ENCODE data around the gene ANKS3.

ANKS3 gene

GRCh38 chr16:4698321-4699045 lies 35.6 kb downstream of the ANKS3 start:
- Mint-ChIP-seq H3K4me3 (no peak overlapping the region), H3K27ac (no peak overlapping the region), H3K9me3 (no peaks in the 10 kb centered on the region), H3K36me3 (ENCODE audit: low read depth) (peaks cover 11% of the 10 kb centered on the region), H3K4me1 (ENCODE audit: low read depth) (peaks cover 22% of the 10 kb centered on the region), H3K27me3 (no peaks in the 10 kb centered on the region)

GRCh38 chr16:4697848-4698291 lies 36.2 kb downstream of the ANKS3 start:
- Mint-ChIP-seq H3K4me3 (no peak overlapping the region), H3K27me3 (no peaks in the 10 kb centered on the region), H3K9me3 (no peaks in the 10 kb centered on the region), H3K4me1 (ENCODE audit: low read depth) (peaks cover 22% of the 10 kb centered on the region), H3K27ac (no peak overlapping the region), H3K36me3 (ENCODE audit: low read depth) (peaks cover 11% of the 10 kb centered on the region)

GRCh38 chr16:4696905-4697847 lies 36.9 kb downstream of the ANKS3 start:
- H3K4me1 Mint-ChIP-seq (ENCODE audit: low read depth) = peaks cover 28% of the 10 kb centered on the region
- peaks cover 11% of the 10 kb centered on the region for H3K36me3 Mint-ChIP-seq (ENCODE audit: low read depth)
- H3K27me3 Mint-ChIP-seq = no peaks in the 10 kb centered on the region
- H3K4me3 Mint-ChIP-seq = no peak overlapping the region
- no peaks in the 10 kb centered on the region for H3K9me3 Mint-ChIP-seq
- H3K27ac Mint-ChIP-seq = no peak overlapping the region

- peaks cover 28% of the 10 kb centered on the region for H3K4me1 Mint-ChIP-seq (ENCODE audit: low read depth)
- peaks cover 11% of the 10 kb centered on the region for H3K36me3 Mint-ChIP-seq (ENCODE audit: low read depth)
- H3K4me3 Mint-ChIP-seq = no peak overlapping the region
- H3K27ac Mint-ChIP-seq = no peak overlapping the region
- H3K9me3 Mint-ChIP-seq = no peaks in the 10 kb centered on the region
- no peaks in the 10 kb centered on the region for H3K27me3 Mint-ChIP-seq
These were observed 37.7 kb downstream of the ANKS3 start for GRCh38 chr16:4696172-4696904.

- Mint-ChIP-seq H3K9me3 (no peaks in the 10 kb centered on the region), H3K36me3 (ENCODE audit: low read depth) (peaks cover 11% of the 10 kb centered on the region), H3K27ac (peak overlapping the region; percentile 16)
These were observed 38.4 kb downstream of the ANKS3 start for GRCh38 chr16:4695473-4696171.

GRCh38 chr16:4694642-4695451 lies 39.2 kb downstream of the ANKS3 start:
- Mint-ChIP-seq H3K36me3 (ENCODE audit: low read depth) (peaks cover 9% of the 10 kb centered on the region), H3K27ac (peak overlapping the region; percentile 45), H3K4me1 (ENCODE audit: low read depth) (peaks cover 20% of the 10 kb centered on the region), H3K27me3 (no peaks in the 10 kb centered on the region), H3K9me3 (no peaks in the 10 kb centered on the region), H3K4me3 (peak overlapping the region; percentile 76)

More at GRCh38 chr16:4695473-4696171, 38.4 kb downstream of the ANKS3 start:
- Mint-ChIP-seq H3K4me1 (ENCODE audit: low read depth) (peaks cover 28% of the 10 kb centered on the region), H3K27me3 (no peaks in the 10 kb centered on the region), H3K4me3 (peak overlapping the region; percentile 76)

- Mint-ChIP-seq H3K27ac (no peak overlapping the region), H3K9me3 (no peaks in the 10 kb centered on the region), H3K4me3 (peak overlapping the region; percentile 76), H3K4me1 (ENCODE audit: low read depth) (peaks cover 16% of the 10 kb centered on the region), H3K27me3 (no peaks in the 10 kb centered on the region), H3K36me3 (ENCODE audit: low read depth) (peaks cover 1% of the 10 kb centered on the region)
These were observed 40.0 kb downstream of the ANKS3 start for GRCh38 chr16:4693956-4694641.

GRCh38 chr16:4693296-4693955 lies 40.6 kb downstream of the ANKS3 start, which contains the start of gene NUDT16L1:
Gene NUDT16L1 (plus strand): TSS chr16:4693562. CDS start chr16:4693727, 165 bp downstream.
- Mint-ChIP-seq H3K27me3 (no peaks in the 10 kb centered on the region), H3K27ac (peak within 1 kb of the TSS; percentile 82), H3K9me3 (no peaks in the 10 kb centered on the region), H3K4me3 (peak within 1 kb of the TSS; percentile 79), H3K36me3 (ENCODE audit: low read depth) (no peaks in the 10 kb centered on the region), H3K4me1 (ENCODE audit: low read depth) (peaks cover 16% of the 10 kb centered on the region)

- Mint-ChIP-seq H3K4me3 (peak overlapping the region; percentile 79), H3K27ac (peak overlapping the region; percentile 77), H3K4me1 (ENCODE audit: low read depth) (peaks cover 16% of the 10 kb centered on the region), H3K9me3 (no peaks in the 10 kb centered on the region), H3K36me3 (ENCODE audit: low read depth) (no peaks in the 10 kb centered on the region), H3K27me3 (no peaks in the 10 kb centered on the region)
These were observed 41.4 kb downstream of the ANKS3 start for GRCh38 chr16:4692460-4693295.

- H3K27me3 Mint-ChIP-seq = no peaks in the 10 kb centered on the region
- H3K4me1 Mint-ChIP-seq (ENCODE audit: low read depth) = peaks cover 16% of the 10 kb centered on the region
- peak overlapping the region; percentile 36 for H3K27ac Mint-ChIP-seq
- no peak overlapping the region for H3K4me3 Mint-ChIP-seq
- H3K36me3 Mint-ChIP-seq (ENCODE audit: low read depth) = no peaks in the 10 kb centered on the region
- H3K9me3 Mint-ChIP-seq = no peaks in the 10 kb centered on the region
These were observed 42.2 kb downstream of the ANKS3 start for GRCh38 chr16:4691666-4692412.

GRCh38 chr16:4690946-4691665 lies 43.0 kb downstream of the ANKS3 start:
- Mint-ChIP-seq H3K36me3 (ENCODE audit: low read depth) (no peaks in the 10 kb centered on the region), H3K27me3 (no peaks in the 10 kb centered on the region), H3K9me3 (no peaks in the 10 kb centered on the region), H3K27ac (peak overlapping the region; percentile 17), H3K4me1 (ENCODE audit: low read depth) (peaks cover 16% of the 10 kb centered on the region), H3K4me3 (no peak overlapping the region)
